HG03103 (cell line): ENCODE data around the gene GOLGA3.
"Not testable (repeated sequence)": the region's sequence is repeated elsewhere in the genome, so short reads cannot be mapped to it uniquely, and the experiment has no call there.

Experiments used
- ATAC-seq: cut with Tn5 transposase; IDR thresholded peaks from one replicate; pipeline ENCODE4 v1.9.1; 2021; ENCODE audit warnings: low read depth; ENCODE audit not compliant: unreplicated experiment

The GOLGA3 gene

DNA sequence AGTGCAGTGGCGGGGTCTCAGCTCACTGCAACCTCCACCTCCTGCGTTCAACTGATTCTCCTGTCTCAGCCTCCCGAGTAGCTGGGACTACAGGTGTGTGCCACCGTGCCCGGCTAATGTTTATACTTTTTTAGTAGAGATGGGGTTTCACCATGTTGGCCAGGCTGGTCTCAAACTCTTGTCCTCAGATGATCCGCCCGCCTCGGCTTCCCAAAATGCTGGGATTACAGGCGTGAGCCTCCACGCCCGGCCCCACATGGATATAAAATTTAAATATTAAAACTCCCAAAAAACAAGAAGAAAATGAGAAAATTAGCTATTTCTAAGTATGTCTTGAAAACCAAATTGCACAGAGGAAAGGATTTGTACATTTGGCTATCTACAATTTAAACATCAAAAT is 16.0 kb upstream of the GOLGA3 start:
- ATAC-seq, result not testable (repeated sequence)

- ATAC-seq, result no peak
These were observed 13.9 kb upstream of the GOLGA3 start for GRCh38 chr12:132842449-132843045.

GRCh38 chr12:132841151-132841550 is 12.5 kb upstream of the GOLGA3 start:
- ATAC-seq, result no peak

DNA sequence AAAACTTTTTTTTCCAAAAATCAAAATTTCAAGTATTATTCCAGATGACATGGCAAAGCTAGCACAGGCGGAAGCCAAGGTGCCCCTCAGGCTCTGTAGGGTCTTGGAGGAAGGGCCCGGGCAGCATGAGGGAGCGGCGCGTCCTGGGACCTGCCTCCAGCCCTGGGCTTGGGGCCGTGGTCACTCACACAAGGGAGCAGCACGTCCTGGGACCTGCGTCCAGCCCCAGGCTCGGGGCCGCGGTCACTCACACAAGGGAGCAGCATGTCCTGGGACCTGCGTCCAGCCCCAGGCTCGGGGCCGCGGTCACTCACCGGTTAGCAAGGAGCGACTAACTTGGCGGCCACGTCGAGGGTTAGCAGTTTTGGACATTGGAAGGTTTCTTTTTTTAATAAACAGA is 11.9 kb upstream of the GOLGA3 start:
- no peak for ATAC-seq

- no peak for ATAC-seq
These were observed 11.0 kb upstream of the GOLGA3 start for GRCh38 chr12:132839558-132840235.

GRCh38 chr12:132838410-132839080 is 9.9 kb upstream of the GOLGA3 start:
- ATAC-seq, result no peak

- ATAC-seq, result no peak
These were observed 9.2 kb upstream of the GOLGA3 start for GRCh38 chr12:132837693-132838409.

DNA sequence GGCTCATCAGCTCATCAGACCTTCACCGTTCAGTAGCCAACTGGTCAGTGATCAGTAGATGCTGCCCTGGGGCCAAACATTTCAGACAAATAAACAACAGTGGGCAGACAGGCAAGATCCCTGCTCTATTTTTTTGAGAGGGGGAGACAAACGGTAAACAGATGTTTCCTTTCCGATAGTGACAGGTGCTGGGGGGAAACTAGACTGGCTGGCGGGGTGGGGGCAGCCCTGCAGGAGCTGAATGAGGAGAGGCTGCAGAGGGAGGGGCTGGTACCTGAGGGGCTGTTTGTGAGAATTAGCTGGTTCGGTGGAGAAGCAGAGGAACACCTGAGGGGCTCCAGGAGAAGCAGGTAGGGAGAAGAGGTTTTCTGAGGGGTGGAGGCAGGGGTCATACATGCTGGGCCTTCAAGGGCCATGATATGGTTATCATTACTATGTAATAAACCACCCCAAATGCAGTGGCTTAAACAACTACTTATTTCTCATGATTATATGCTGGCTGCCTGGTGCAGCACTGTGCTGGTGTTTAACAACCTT is 8.2 kb upstream of the GOLGA3 start:
- no peak for ATAC-seq

- not testable (repeated sequence) for ATAC-seq
These were observed 7.6 kb upstream of the GOLGA3 start for GRCh38 chr12:132836230-132836629.

DNA sequence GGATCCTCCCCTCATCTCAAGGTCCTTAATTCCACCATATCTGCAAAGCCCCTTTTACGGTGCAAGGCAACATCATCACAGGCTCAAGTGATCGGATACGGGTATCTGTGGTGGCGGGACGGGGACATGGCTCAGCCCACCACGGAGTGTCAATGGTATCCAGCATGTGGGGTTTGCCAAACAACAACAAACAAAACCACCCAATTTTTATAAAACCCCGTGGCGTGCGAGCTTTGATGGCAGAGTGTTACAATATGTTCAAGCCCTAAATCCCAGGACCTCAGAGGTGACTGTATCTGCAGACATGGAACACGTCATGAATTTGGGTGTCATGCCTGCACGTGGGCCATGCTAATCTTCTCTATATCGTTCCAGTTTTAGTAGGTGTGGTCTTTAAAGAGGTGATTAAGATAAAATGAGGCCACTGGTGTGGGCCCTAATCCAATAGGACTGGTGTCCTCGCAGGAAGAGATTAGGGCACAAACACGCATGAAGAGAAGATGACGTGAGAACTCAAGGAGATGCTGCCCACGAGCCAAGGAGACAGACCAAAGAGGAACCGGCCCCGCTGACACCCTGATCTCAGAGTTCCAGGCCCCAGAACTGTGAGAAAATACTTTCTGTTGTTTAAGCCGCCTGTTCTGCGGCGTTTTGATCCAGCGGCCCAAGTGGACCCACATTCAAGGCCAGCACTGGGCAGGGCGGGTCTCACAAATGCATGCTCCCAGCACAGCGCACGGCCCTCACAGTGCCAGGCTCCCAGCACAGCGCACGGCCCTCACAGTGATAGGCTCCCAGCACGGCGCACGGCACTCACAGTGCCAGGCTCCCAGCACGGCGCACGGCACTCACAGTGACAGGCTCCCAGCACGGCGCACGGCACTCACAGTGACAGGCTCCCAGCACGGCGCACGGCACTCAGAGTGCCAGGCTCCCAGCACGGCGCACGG is 6.7 kb upstream of the GOLGA3 start:
- ATAC-seq, result no peak

DNA sequence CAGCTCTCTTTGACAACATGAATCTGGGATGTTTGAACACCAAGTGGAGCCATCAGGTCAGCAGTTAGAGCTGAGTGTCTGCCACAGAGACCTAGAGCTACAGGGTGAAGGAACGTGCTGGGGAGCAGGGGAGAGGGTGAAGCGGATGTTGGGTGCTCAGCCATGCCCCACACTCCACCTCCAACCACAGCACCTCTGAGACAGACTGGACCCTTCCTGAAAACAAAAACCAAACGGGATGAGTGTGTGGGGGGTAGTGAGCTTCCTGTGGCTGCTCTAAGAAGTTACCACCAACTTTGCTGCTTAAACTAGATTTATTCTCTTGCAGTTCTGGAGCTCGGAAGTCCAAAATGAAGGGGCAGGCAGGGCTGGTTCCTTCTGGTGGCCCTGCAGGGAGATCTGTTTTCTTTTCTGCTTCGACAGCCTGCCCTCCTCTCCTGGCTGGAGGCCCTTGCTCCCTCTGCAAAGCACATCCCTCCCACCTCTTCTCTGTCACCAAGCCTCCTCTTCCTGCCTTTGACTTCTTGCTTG is 5.6 kb upstream of the GOLGA3 start:
- ATAC-seq, result no peak

DNA sequence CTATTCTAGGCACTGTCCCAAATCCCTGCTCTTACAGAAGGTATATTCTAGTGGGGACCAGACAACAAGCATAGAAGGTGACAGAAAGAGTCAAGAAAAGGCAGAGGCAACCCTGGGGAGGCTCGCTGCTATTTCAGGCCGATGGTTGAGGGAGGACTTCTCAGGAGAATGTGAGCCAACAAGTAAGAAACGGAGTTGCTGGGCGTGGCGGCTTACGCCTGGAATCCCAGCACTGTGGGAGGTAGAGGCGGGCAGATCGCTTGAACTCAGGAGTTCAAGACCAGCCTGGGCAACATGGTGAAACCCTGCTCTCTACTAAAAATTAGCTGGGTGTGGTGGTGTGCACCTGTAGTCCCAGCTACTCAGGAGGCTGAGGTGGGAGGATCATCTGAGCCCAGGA is 4.7 kb upstream of the GOLGA3 start:
- ATAC-seq, result no peak

GRCh38 chr12:132831771-132832170 is 3.1 kb upstream of the GOLGA3 start:
- ATAC-seq, result no peak

DNA sequence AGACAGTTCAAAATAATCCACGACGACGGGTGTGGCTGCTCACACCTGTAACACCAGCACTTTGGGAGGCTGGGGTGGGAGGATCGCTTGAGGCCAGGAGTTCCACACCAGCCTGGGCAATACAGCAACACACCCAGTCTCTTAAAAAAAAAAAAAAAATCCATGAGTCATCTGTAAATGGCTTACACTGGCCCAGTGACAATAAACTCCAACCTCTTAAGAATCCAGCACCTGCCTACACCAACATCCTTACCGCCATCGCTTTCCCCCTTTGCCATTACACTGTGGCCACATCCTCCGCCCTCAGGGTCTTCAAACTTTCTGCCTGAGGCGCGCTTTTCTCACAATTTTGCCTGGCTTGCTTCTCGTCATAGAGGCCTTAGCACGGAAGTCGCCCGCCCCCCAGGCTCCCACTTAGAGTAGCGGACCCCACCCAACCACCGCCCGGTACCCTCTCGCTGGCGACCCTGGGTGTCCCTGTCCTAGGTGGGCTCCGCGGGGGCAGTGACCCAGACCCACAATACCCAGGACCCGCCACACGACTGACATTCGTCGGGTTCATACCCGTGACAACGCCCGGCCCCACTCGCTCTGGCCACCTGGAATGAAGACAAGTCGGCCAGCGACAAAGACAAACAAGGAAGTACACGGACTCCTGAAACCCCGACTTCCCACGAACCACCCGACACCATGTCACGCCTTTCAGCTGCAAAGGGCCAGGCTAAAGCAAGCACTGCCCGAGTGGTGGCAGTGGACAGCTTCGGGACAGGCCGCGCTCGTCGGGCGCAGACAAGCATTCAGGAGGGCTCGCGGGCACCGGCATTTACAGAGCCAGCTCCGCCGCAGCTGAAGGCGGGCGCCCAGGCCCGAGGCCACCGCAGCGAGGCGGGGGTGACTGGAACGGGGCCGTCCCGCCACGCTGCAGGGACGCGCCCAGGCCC is 636 bp downstream of the GOLGA3 start:
- ATAC-seq, result peak; percentile 22

- no peak for ATAC-seq
These were observed 2.8 kb downstream of the GOLGA3 start for GRCh38 chr12:132825861-132826260.

DNA sequence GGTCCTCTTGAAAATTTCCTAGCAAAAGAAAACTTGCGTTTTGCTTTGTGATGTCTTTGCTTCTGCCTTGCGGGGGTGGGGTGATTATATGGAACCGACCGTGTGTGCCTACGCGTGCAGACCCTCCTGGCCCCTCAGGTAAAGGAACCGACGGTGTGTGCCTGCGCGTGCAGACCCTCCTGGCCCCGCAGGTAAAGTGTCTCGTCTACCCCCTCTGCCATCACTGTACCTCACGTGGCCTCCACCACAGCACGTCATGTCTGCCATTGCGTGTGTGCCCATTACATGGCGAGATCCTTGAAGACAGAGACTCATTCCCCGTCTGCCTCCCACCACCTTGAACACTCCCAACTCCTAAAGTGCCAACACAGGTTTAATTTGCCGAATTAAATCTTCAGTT is 3.6 kb downstream of the GOLGA3 start:
- ATAC-seq, result no peak

DNA sequence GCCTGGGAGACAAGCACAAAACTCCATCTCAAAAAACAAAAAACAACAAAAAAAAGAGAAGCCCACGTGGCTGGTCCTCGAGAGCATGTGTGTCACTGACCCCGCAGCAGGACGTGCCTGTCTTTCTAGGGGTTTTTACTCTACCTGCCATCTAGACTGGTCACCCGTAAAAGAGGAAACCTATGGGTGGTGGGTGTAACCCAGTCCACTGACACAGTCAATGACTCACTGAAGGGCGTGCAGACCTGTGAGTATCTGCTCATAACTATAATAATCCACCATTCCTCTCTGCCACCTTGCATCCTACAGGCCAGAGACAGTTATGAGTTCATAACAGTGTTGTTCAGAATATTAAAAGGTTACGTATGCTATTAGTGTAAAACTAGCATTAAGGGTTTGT is 4.6 kb downstream of the GOLGA3 start:
- no peak for ATAC-seq

DNA sequence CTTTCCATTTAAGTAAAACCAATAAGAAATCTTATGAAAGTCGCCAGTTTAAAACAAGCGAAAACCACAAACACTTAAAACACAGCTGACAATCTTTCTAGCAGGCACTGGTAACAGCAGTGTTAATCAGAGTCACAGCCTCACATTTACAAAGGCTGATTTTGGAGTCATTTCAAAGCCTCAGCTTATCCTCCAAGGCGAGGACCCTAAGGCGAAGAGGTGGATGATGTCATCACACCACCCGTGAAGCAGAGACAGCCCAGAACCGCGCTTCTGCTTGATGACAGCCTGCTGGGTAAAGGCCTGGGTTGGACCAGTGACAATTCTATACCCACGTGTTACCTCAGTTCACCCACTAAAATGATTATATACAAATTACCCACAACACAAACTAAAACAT is 10.1 kb downstream of the GOLGA3 start:
- no peak for ATAC-seq

DNA sequence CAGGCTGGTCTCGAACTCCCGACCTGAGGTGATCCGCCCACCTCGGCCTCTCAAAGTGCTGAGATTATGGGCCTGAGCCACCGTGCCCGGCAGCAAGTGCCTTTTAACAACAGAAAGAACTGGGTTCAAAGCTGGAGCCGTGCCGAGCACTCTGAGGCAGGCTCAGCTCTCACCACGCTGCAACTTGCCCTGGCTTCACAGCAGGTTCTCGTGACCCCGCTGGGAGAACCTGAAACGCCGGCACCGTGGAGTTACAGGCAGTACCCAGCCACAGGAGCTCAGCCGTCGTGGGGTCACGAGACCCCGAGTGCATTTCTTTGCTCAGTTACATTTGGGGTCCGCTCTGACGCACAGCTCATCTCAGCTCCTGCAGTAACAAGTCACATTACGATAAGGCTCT is 14.4 kb downstream of the GOLGA3 start:
- no peak for ATAC-seq
